Heart left ventricle (tissue), 16 donors: Measurements from ENCODE around the gene NOTCH4. TPM values are rescaled to one million over a fixed set of nuclear protein-coding genes. Genes with fewer than 3 reads are reported as not detected.

Experiments
- ATAC-seq, 4 donors: fragments of 200-7000 bp; cut with Tn5 transposase; one replicate each; pipeline ENCODE4 v1.9.1; 2020 to 2022; ENCODE audit warnings: moderate library complexity in 4 of 4, mild to moderate bottlenecking in 3 of 4, moderate number of reproducible peaks in 1 of 4
- DNase-seq, 5 donors: peaks; one replicate each; pipeline ENCODE4 v3.0.0-alpha.2; 2020
- H3K27ac ChIP-seq, 12 donors: fragments of 200-600 bp; sonication (generic) in 4 of 12; one replicate each; pipeline versions ENCODE4 v1.5.0 to v1.8.0; 2016 to 2022; ENCODE audit warnings: mild to moderate bottlenecking in 2 of 12
- H3K27me3 ChIP-seq, 9 donors: fragments of 200-600 bp; sonication (generic) in 2 of 9; one replicate each; pipeline versions ENCODE4 v1.5.1 to v1.8.0; 2016 to 2022; ENCODE audit warnings: mild to moderate bottlenecking in 3 of 9
- H3K36me3 ChIP-seq, 9 donors: fragments of 200-600 bp; sonication (generic) in 2 of 9; one replicate each; pipeline versions ENCODE4 v1.5.0 to v1.8.0; 2018 to 2022; ENCODE audit warnings: mild to moderate bottlenecking in 2 of 9
- H3K4me1 ChIP-seq, 12 donors: fragments of 200-600 bp; sonication (generic) in 4 of 12; one replicate each; pipeline versions ENCODE4 v1.5.0 to v1.8.0; 2016 to 2022; ENCODE audit warnings: mild to moderate bottlenecking in 3 of 12
- H3K4me3 ChIP-seq, 12 donors: fragments of 200-600 bp; sonication (generic) in 4 of 12; one replicate each; pipeline versions ENCODE4 v1.5.0 to v1.8.0; 2017 to 2022; ENCODE audit warnings: mild to moderate bottlenecking in 9 of 12, moderate library complexity in 4 of 12
- H3K9me3 ChIP-seq, 12 donors: fragments of 200-600 bp; sonication (generic) in 4 of 12; one replicate each; pipeline versions ENCODE4 v1.5.0 to v1.8.0; 2016 to 2022; ENCODE audit warnings: mild to moderate bottlenecking in 1 of 12
- POLR2A ChIP-seq, 2 donors: fragments of 450-650 bp; IDR thresholded peaks; one replicate each; pipeline ENCODE4 v1.6.1; 2017; ENCODE audit warnings: antibody characterized with exemption in 2 of 2, mild to moderate bottlenecking in 2 of 2, moderate library complexity in 2 of 2
- WGBS, 4 donors: extraction: QIAGEN DNeasy Blood & Tissue Kit in 2 of 4; methylation state at CpG; one replicate each; pipeline versions ENCODE4 v1.1.5 to v1.1.7; 2013 to 2018; 5-methylcytosine and 5-hydroxymethylcytosine counted together
- intact Hi-C, 10 donors: fragments of 100-400 bp; cut with DNase I; formaldehyde crosslinking; loops; one replicate each; pipeline versions ENCODE4 v1.11.1 to v1.14.2; 2022
- polyA plus RNA-seq, 2 donors: library from polyadenylated mRNA; stranded (reverse); fragments of 200-250 nt; gene quantifications; one replicate each; pipeline ENCODE4 v1.2.3, GENCODE V29; 2013
- total RNA-seq, 9 donors: library from RNA; depleted of rRNA in 2 of 9; stranded (reverse); fragments of >200 nt in 2 of 9; fragmentation: NEBNext Ultra II Directional in 3 of 9; extraction: Animal tissue kit (Norgen Biotek cat#: 25700) in 3 of 9; gene quantifications; one replicate each; pipeline versions ENCODE4 v1.1.0 to v1.2.4, GENCODE V29; 2016 to 2023
- TF ChIP-seq, protein P1 (sequence below), 12 donors: fragments of 200-600 bp; sonication (generic) in 4 of 12; IDR thresholded peaks; one replicate each; pipeline versions ENCODE4 v1.5.0 to v1.8.0; 2018 to 2022; ENCODE audit warnings: antibody characterized with exemption in 12 of 12, mild to moderate bottlenecking in 5 of 12
- donor health status: ischemic (EF 13 %, LVEDD 7.1; RV severe dilation, severe dysfunction).
- donor health status: healthy with polysubstance abuse.
- donor health status: DM: no; HTN: yes; CAD: no.
- donor health status: DM: no; HTN: no; CAD: no.
- donor health status: ischemic (EF 25% LVEDD 6.9; RV normal size, moderate dysfunction).
- donor health status: ischemic (EF 25% LVEDD 5.7; RV mildly dilated, moderate dysfunction).
- donor health status: healthy.
- donor health status: DM: yes; HTN: yes; CAD: no.
- donor health status: ischemic (EF 35%, LVEDD 5.7; RV mildly dilated, moderate dysfunction).
- donor health status: nonischemic (EF 11% LVEDD 7.7; RV severe dilation, severe dysfunction).
- donor health status: DM: yes; HTN: yes; CAD: no.
- donor health status: PGD.
- donor health status: ischemic (EF 29% LVEDD 5.4; RV normal size, mild dysfunction).
- donor health status: nonischemic (EF 23%, LVEDD 6.1; RV moderate dilation, normal function).

NOTCH4 gene
- total and polyA plus RNA-seq, 11 donors: 15.8 to 55.5 (median 24.9) TPM

DNA sequence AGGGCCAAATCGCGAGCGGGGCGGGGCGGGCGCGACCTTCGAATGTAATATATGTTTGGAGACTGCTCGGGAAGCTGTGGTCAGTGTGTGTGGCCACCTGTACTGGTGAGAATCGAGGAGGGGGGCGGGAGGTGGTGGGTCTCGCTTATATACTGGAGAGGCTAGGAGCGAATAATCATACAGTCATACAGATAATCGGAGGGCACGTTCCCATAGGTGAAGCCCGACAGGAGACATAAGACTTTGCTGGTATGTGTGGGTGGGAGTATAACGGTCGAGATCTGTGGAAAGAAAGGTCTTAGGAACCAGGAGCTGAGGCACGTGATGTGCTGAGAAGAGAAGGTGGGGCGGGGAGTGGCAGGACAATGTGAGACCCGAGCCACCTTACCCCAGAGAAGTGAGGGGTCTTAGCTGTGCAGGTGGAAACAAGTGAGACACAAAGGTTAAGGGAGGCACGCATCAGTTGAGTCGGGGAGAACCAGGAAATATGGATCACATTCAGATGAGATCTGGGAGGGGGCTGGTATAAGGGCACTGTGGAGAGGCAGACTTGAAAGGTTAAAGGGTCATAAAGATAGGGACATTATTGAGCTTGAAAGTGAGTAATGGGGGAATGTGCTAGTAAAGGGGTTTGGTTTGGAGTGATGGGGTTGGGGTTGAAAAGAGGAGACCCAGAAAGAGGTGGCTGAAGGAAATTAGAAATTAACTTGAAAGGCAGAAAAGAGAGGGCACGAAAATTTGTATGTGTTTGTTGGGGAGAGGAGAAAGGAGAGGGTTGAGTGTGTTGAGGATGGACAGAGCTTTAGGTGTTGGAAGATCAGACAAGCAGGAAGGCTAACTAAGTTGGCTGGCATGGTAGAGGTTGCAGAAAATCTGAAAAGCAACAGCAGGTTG is 45.1 kb downstream of the NOTCH4 start:
- Histone ChIP-seq H3K9me3 (no peaks in the 10 kb centered on the region), H3K36me3 (peaks cover 0 to 44% (median 32%) of the 10 kb centered on the region in 9 donors), H3K4me3 (peak overlapping the region; percentile 47 to 99 (median 87)), H3K4me1 (peaks cover 11 to 75% (median 57%) of the 10 kb centered on the region in 12 donors), H3K27me3 (no peaks in the 10 kb centered on the region), H3K27ac (peak overlapping the region; percentile 87 to 100 (median 97))
- peak in 1 of 5 donors; percentile 28 for DNase-seq
- 2 to 4% (median 4%) methylated on average over 21 to 24 of the region's 24 CpGs for WGBS, 4 donors
- TF ChIP-seq POLR2A (IDR thresholded peaks at IDR 0.05): no peak
- TF ChIP-seq, protein P1, sequence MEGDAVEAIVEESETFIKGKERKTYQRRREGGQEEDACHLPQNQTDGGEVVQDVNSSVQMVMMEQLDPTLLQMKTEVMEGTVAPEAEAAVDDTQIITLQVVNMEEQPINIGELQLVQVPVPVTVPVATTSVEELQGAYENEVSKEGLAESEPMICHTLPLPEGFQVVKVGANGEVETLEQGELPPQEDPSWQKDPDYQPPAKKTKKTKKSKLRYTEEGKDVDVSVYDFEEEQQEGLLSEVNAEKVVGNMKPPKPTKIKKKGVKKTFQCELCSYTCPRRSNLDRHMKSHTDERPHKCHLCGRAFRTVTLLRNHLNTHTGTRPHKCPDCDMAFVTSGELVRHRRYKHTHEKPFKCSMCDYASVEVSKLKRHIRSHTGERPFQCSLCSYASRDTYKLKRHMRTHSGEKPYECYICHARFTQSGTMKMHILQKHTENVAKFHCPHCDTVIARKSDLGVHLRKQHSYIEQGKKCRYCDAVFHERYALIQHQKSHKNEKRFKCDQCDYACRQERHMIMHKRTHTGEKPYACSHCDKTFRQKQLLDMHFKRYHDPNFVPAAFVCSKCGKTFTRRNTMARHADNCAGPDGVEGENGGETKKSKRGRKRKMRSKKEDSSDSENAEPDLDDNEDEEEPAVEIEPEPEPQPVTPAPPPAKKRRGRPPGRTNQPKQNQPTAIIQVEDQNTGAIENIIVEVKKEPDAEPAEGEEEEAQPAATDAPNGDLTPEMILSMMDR (IDR thresholded peaks at IDR 0.05): no peak
- no peak for ATAC-seq
- intact Hi-C loops: loop anchor here in 5 of 10 donors (1.0 to 10.0 kb wide), 4 partner anchors 17 to 514 kb away; partner anchors contain the start of genes C6orf47 (in 2 of the 5), CSNK2B (in 2 of the 5), GPANK1 (in 2 of the 5) and LY6G5B (in 2 of the 5)

DNA sequence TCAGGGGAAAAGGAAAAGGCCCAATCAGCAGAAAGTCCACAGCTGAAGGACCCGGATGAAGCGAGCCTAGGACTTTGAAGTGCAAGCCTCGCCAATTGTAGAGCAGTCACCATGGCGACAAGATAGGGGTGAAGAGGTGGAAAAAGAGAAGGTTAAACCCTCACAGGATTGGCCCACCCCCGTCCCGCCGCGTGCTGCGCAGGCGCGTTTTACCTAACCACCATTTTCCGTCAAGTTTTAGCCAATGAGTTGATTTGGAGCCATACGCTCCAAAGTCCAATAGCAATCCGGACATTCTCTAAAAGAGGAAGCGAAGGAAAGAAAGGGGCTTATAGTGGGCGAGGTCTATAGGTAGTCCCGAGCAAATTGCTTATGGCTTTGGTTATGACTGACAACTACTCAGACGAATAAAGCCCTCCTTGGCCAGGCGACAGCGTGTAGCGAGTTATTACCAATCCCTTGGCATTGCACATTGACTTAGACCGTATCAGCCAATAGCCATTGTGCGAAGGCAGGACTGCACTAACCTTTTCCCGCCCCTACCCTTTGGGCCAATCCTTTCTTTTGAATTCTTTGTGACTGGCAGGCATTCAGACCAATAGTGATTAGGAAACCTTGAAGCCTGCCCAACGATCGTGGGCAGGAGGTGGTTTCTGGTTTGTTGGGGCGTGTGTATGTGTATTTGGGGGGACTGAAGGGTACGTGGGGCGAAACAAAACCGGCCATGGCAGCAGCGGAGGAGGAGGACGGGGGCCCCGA is 45.9 kb downstream of the NOTCH4 start, which contains the start of gene RNF5:
Gene RNF5, plus strand, starts transcription at position 618 of the 759 bp plus-strand sequence. Its CDS starts 107 bp downstream, at position 725.
- Histone ChIP-seq H3K36me3 (peaks cover 0 to 36% (median 25%) of the 10 kb centered on the region in 9 donors), H3K27me3 (no peaks in the 10 kb centered on the region), H3K9me3 (no peaks in the 10 kb centered on the region), H3K4me1 (peaks cover 11 to 76% (median 52%) of the 10 kb centered on the region in 12 donors), H3K27ac (peak within 1 kb of the TSS; percentile 87 to 100 (median 97)), H3K4me3 (peak within 1 kb of the TSS; percentile 47 to 99 (median 87))
- peak; percentile 92 to 98 (median 97) for DNase-seq
- TF ChIP-seq, protein P1 (IDR thresholded peaks at IDR 0.05): no peak
- TF ChIP-seq POLR2A (IDR thresholded peaks at IDR 0.05): peak in 1 of 2 donors; percentile 30
- ATAC-seq: peak; percentile 82 to 89 (median 88)
- WGBS, 4 donors: 0 to 2% (median 1%) methylated on average over 28 to 33 of the region's 33 CpGs
- intact Hi-C loops: loop anchor here in 6 of 10 donors (1.0 to 10.0 kb wide), 5 partner anchors 17 to 513 kb away; partner anchors contain the start of genes C6orf47 (in 2 of the 6), CSNK2B (in 2 of the 6), GPANK1 (in 2 of the 6) and LY6G5B (in 2 of the 6)

DNA sequence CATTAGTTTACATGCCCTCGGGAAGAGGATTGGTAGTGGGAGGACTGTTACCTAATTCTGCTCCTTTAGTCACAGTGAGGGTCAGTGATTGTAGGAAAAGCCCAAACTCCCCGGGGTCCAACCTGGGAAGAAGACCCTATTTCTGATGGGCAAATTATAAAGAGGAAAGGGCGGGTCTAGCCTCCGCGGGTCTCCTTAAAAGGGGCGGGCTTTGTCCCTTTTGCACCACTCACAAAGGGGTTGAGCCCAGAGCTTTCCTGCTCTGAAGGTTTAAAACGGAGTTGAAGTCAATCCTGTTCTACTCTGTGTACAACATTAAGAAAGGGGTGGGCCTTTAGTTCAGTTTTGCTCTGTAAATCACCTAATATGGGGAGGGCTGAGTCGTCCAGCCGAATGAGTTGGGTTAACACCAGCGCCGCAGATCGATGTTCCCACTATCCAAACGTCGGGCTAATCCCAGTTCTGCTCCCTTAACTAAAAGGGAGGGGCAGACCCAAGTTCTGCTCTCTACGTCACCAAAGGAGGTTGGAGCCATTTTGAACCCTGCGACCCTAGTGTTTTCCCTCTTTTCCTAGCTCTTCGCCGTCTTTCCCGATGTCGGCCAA is 46.6 kb downstream of the NOTCH4 start:
- intact Hi-C loops: loop anchor here in 5 of 10 donors (1.0 to 10.0 kb wide), 5 partner anchors 18 to 512 kb away; partner anchors contain the start of genes C6orf47 (in 2 of the 5), CSNK2B (in 2 of the 5), GPANK1 (in 2 of the 5) and LY6G5B (in 2 of the 5)
- peak in 1 of 2 donors; percentile 39 for TF ChIP-seq POLR2A (IDR thresholded peaks at IDR 0.05)
- TF ChIP-seq, protein P1 (IDR thresholded peaks at IDR 0.05): no peak
- Histone ChIP-seq H3K36me3 (peaks cover 0 to 29% (median 18%) of the 10 kb centered on the region in 9 donors), H3K27me3 (no peaks in the 10 kb centered on the region), H3K9me3 (no peaks in the 10 kb centered on the region), H3K4me1 (peaks cover 11 to 71% (median 48%) of the 10 kb centered on the region in 12 donors), H3K27ac (peak overlapping the region; percentile 87 to 100 (median 97)), H3K4me3 (peak overlapping the region; percentile 26 to 99 (median 87))
- DNase-seq: peak in 1 of 5 donors; percentile 59
- peak; percentile 1 to 23 (median 15) for ATAC-seq
- 0 to 2% (median 1%) methylated on average over 19 to 20 of the region's 20 CpGs for WGBS, 4 donors
